Activated naive CD8-positive, alpha-beta T cell treated with anti-CD3 and anti-CD28 coated beads, Interleukin-2, amount 50 U/mL, for 24 hours (primary cell): Measurements from ENCODE around the gene MTR.

Experiments
- ATAC-seq: fragments of 150-1000 bp; cut with Tn5 transposase; one replicate; pipeline ENCODE4 v1.10.0; 2021
- DNase-seq: peaks from one replicate; pipeline ENCODE4 v3.0.0; 2021
- H3K27ac Mint-ChIP-seq: one replicate; pipeline ENCODE4 v1.8.0; 2021; ENCODE audit warnings: mild to moderate bottlenecking, mixed read lengths
- H3K27me3 Mint-ChIP-seq: one replicate; pipeline ENCODE4 v1.8.0; 2021; ENCODE audit warnings: mixed read lengths
- H3K36me3 Mint-ChIP-seq: one replicate; pipeline ENCODE4 v1.8.0; 2021; ENCODE audit warnings: low read depth, mixed read lengths
- H3K4me1 Mint-ChIP-seq: one replicate; pipeline ENCODE4 v1.8.0; 2021; ENCODE audit warnings: mixed read lengths
- H3K4me3 Mint-ChIP-seq: one replicate; pipeline ENCODE4 v1.8.0; 2021; ENCODE audit warnings: mild to moderate bottlenecking, moderate library complexity, mixed read lengths
- H3K9me3 Mint-ChIP-seq: one replicate; pipeline ENCODE4 v1.8.0; 2021; ENCODE audit warnings: mixed read lengths

The MTR gene

GRCh38 chr1:236761397-236762132 is 33.5 kb upstream of the MTR start:
- no peak overlapping the region for H3K4me3 Mint-ChIP-seq
- no peak overlapping the region for H3K27ac Mint-ChIP-seq
- H3K36me3 Mint-ChIP-seq = no peaks in the 10 kb centered on the region

GRCh38 chr1:236762410-236762809 is 32.7 kb upstream of the MTR start:
- no peak overlapping the region for H3K4me3 Mint-ChIP-seq
- H3K36me3 Mint-ChIP-seq = no peaks in the 10 kb centered on the region
- no peaks in the 10 kb centered on the region for H3K9me3 Mint-ChIP-seq
- DNase-seq (no peak), ATAC-seq (no peak)
- peaks cover 5% of the 10 kb centered on the region for H3K27me3 Mint-ChIP-seq
- no peaks in the 10 kb centered on the region for H3K4me1 Mint-ChIP-seq
- H3K27ac Mint-ChIP-seq = no peak overlapping the region

More at GRCh38 chr1:236761397-236762132, 33.5 kb upstream of the MTR start:
- DNase-seq = no peak
- peaks cover 5% of the 10 kb centered on the region for H3K27me3 Mint-ChIP-seq
- no peaks in the 10 kb centered on the region for H3K9me3 Mint-ChIP-seq
- H3K4me1 Mint-ChIP-seq = no peaks in the 10 kb centered on the region
- no peak for ATAC-seq

GRCh38 chr1:236765831-236766230 is 29.3 kb upstream of the MTR start:
- Mint-ChIP-seq H3K36me3 (no peaks in the 10 kb centered on the region), H3K9me3 (no peaks in the 10 kb centered on the region), H3K4me1 (no peaks in the 10 kb centered on the region), H3K27me3 (peaks cover 12% of the 10 kb centered on the region), H3K27ac (no peak overlapping the region), H3K4me3 (no peak overlapping the region)
- ATAC-seq (no peak), DNase-seq (no peak)

GRCh38 chr1:236766506-236766905 is 28.6 kb upstream of the MTR start:
- no peaks in the 10 kb centered on the region for H3K36me3 Mint-ChIP-seq
- peaks cover 12% of the 10 kb centered on the region for H3K27me3 Mint-ChIP-seq
- H3K4me3 Mint-ChIP-seq = no peak overlapping the region
- ATAC-seq (no peak), DNase-seq (no peak)
- H3K9me3 Mint-ChIP-seq = no peaks in the 10 kb centered on the region
- H3K27ac Mint-ChIP-seq = no peak overlapping the region
- H3K4me1 Mint-ChIP-seq = no peaks in the 10 kb centered on the region

GRCh38 chr1:236767276-236767675 is 27.8 kb upstream of the MTR start:
- Mint-ChIP-seq H3K4me1 (no peaks in the 10 kb centered on the region), H3K4me3 (no peak overlapping the region), H3K36me3 (no peaks in the 10 kb centered on the region), H3K27ac (no peak overlapping the region), H3K27me3 (peaks cover 15% of the 10 kb centered on the region), H3K9me3 (no peaks in the 10 kb centered on the region)
- ATAC-seq (no peak), DNase-seq (no peak)

- H3K27me3 Mint-ChIP-seq = peaks cover 11% of the 10 kb centered on the region
- no peak overlapping the region for H3K27ac Mint-ChIP-seq
- no peak for DNase-seq
- no peak overlapping the region for H3K4me3 Mint-ChIP-seq
- H3K36me3 Mint-ChIP-seq = no peaks in the 10 kb centered on the region
- no peak for ATAC-seq
- no peaks in the 10 kb centered on the region for H3K9me3 Mint-ChIP-seq
- H3K4me1 Mint-ChIP-seq = no peaks in the 10 kb centered on the region
Observed at GRCh38 chr1:236768601-236769000, 26.5 kb upstream of the MTR start.

- Mint-ChIP-seq H3K27ac (no peak overlapping the region), H3K27me3 (peaks cover 22% of the 10 kb centered on the region), H3K9me3 (peaks cover 11% of the 10 kb centered on the region), H3K4me1 (no peaks in the 10 kb centered on the region), H3K36me3 (peaks cover 4% of the 10 kb centered on the region), H3K4me3 (no peak overlapping the region)
- DNase-seq = no peak
- ATAC-seq = no peak
Observed at GRCh38 chr1:236773919-236774318, 21.2 kb upstream of the MTR start.

- peaks cover 17% of the 10 kb centered on the region for H3K9me3 Mint-ChIP-seq
- DNase-seq (no peak), ATAC-seq (no peak)
- H3K4me1 Mint-ChIP-seq = no peaks in the 10 kb centered on the region
- H3K4me3 Mint-ChIP-seq = no peak overlapping the region
- no peak overlapping the region for H3K27ac Mint-ChIP-seq
- H3K27me3 Mint-ChIP-seq = peaks cover 19% of the 10 kb centered on the region
- H3K36me3 Mint-ChIP-seq = peaks cover 4% of the 10 kb centered on the region
Observed at GRCh38 chr1:236774926-236775325, 20.2 kb upstream of the MTR start.

- Mint-ChIP-seq H3K27me3 (peaks cover 19% of the 10 kb centered on the region), H3K27ac (no peak overlapping the region), H3K4me3 (no peak overlapping the region), H3K9me3 (peaks cover 17% of the 10 kb centered on the region), H3K4me1 (no peaks in the 10 kb centered on the region), H3K36me3 (peaks cover 4% of the 10 kb centered on the region)
- DNase-seq (no peak), ATAC-seq (no peak)
Observed at GRCh38 chr1:236779312-236779711, 15.8 kb upstream of the MTR start.

GRCh38 chr1:236785477-236785876 is 9.6 kb upstream of the MTR start:
- peaks cover 3% of the 10 kb centered on the region for H3K27me3 Mint-ChIP-seq
- no peaks in the 10 kb centered on the region for H3K4me1 Mint-ChIP-seq
- H3K9me3 Mint-ChIP-seq = no peaks in the 10 kb centered on the region
- no peak overlapping the region for H3K4me3 Mint-ChIP-seq
- ATAC-seq (no peak), DNase-seq (no peak)
- no peak overlapping the region for H3K27ac Mint-ChIP-seq
- no peaks in the 10 kb centered on the region for H3K36me3 Mint-ChIP-seq

GRCh38 chr1:236786453-236786852 is 8.6 kb upstream of the MTR start:
- H3K4me1 Mint-ChIP-seq = no peaks in the 10 kb centered on the region
- no peak overlapping the region for H3K27ac Mint-ChIP-seq
- peaks cover 2% of the 10 kb centered on the region for H3K27me3 Mint-ChIP-seq
- DNase-seq (no peak), ATAC-seq (no peak)
- H3K36me3 Mint-ChIP-seq = no peaks in the 10 kb centered on the region
- H3K9me3 Mint-ChIP-seq = no peaks in the 10 kb centered on the region
- H3K4me3 Mint-ChIP-seq = no peak overlapping the region

GRCh38 chr1:236794585-236795034 is 482 bp upstream of the MTR start:
- H3K27ac Mint-ChIP-seq = peak overlapping the region; percentile 98
- no peak for ATAC-seq
- peak overlapping the region; percentile 97 for H3K4me3 Mint-ChIP-seq
- peaks cover 12% of the 10 kb centered on the region for H3K36me3 Mint-ChIP-seq
- H3K9me3 Mint-ChIP-seq = no peaks in the 10 kb centered on the region
- peaks cover 37% of the 10 kb centered on the region for H3K4me1 Mint-ChIP-seq
- peaks cover 2% of the 10 kb centered on the region for H3K27me3 Mint-ChIP-seq
- no peak for DNase-seq

GRCh38 chr1:236795757-236796667 is 920 bp downstream of the MTR start:
- H3K36me3 Mint-ChIP-seq = peaks cover 20% of the 10 kb centered on the region
- H3K9me3 Mint-ChIP-seq = no peaks in the 10 kb centered on the region
- ATAC-seq = no peak
- peak overlapping the region; percentile 98 for H3K27ac Mint-ChIP-seq
- H3K27me3 Mint-ChIP-seq = peaks cover 2% of the 10 kb centered on the region
- H3K4me3 Mint-ChIP-seq = peak overlapping the region; percentile 97
- peaks cover 50% of the 10 kb centered on the region for H3K4me1 Mint-ChIP-seq
- DNase-seq = peak; percentile 84

- Mint-ChIP-seq H3K27me3 (peaks cover 2% of the 10 kb centered on the region), H3K4me1 (peaks cover 75% of the 10 kb centered on the region), H3K36me3 (peaks cover 36% of the 10 kb centered on the region)
Observed at GRCh38 chr1:236799001-236799400, 3.9 kb downstream of the MTR start.

More at GRCh38 chr1:236799001-236799400, 3.9 kb downstream of the MTR start:
- DNase-seq = no peak
- no peak overlapping the region for H3K4me3 Mint-ChIP-seq
- ATAC-seq = no peak
- H3K27ac Mint-ChIP-seq = peak overlapping the region; percentile 22
- H3K9me3 Mint-ChIP-seq = no peaks in the 10 kb centered on the region
